HG02973 (cell line): ENCODE measurements around the gene TRIM37.
"Not testable (repeated sequence)": the region's sequence is repeated elsewhere in the genome, so short reads cannot be mapped to it uniquely, and the experiment has no call there.

Source experiments
- ATAC-seq: cut with Tn5 transposase; IDR thresholded peaks from one replicate; pipeline ENCODE4 v1.9.1; 2021; ENCODE audit warnings: moderate library complexity; ENCODE audit not compliant: unreplicated experiment

The TRIM37 gene

GRCh38 chr17:58956997-58957724 lies 149.5 kb downstream of the TRIM37 start:
- no peak for ATAC-seq

- not testable (repeated sequence) for ATAC-seq
Observed at GRCh38 chr17:58954358-58954757, 152.3 kb downstream of the TRIM37 start.

GRCh38 chr17:58947824-58948223 lies 158.9 kb downstream of the TRIM37 start:
- no peak for ATAC-seq

- ATAC-seq = no peak
Observed at GRCh38 chr17:58947411-58947810, 159.3 kb downstream of the TRIM37 start.

GRCh38 chr17:58944166-58944565 lies 162.5 kb downstream of the TRIM37 start:
- ATAC-seq = no peak

- no peak for ATAC-seq
Observed at GRCh38 chr17:58936295-58936694, 170.4 kb downstream of the TRIM37 start.

GRCh38 chr17:58932956-58933355 lies 173.7 kb downstream of the TRIM37 start:
- no peak for ATAC-seq
